Mammary epithelial cell (primary cell): ENCODE results near the gene DOCK10.

Experiments used
- CTCF ChIP-seq, 2 donors: IDR thresholded peaks in 1 of 2; conservative IDR thresholded peaks in 1 of 2; 2 replicates each; pipeline ENCODE4 v1.5.1; 2011 to 2012; ENCODE audit warnings: inconsistent platforms in 2 of 2, low read length in 2 of 2, mild to moderate bottlenecking in 2 of 2, control low read depth in 1 of 2, low read depth in 1 of 2; ENCODE audit not compliant: insufficient read depth in 1 of 2; ENCODE audit errors: extremely low read depth in 1 of 2
- EZH2 ChIP-seq: IDR thresholded peaks from 2 replicates; pipeline ENCODE4 v1.6.1; 2012; ENCODE audit warnings: low read length, inconsistent platforms, borderline replicate concordance

GRCh38 chr2:224904381-224904780, 137.9 kb downstream of the DOCK10 start:
- TF ChIP-seq CTCF (conservative IDR thresholded peaks at IDR 0.05 in 1 of 2, IDR thresholded peaks at IDR 0.05 in 1 of 2; ENCODE audit: extremely low read depth in 1 of 2, insufficient read depth in 1 of 2, low read depth in 1 of 2, low read length in 2 of 2) (no peak), EZH2 (no peak)
